SK-N-MC (cell line): ENCODE results near the gene ANTXR2.

Source experiments
- EZH2 ChIP-seq: fragments of 200-600 bp; sonication (generic); IDR thresholded peaks from one replicate; pipeline ENCODE4 v1.6.1; 2017; ENCODE audit warnings: antibody characterized with exemption
- FOXP2 ChIP-seq: optimal IDR thresholded peaks from 2 replicates; pipeline ENCODE3; 2011; ENCODE audit warnings: mild to moderate bottlenecking, moderate library complexity; ENCODE audit not compliant: insufficient read depth; ENCODE audit errors: extremely low read length, control extremely low read depth
- POLR2AphosphoS5 ChIP-seq: IDR thresholded peaks from 2 replicates; pipeline ENCODE4 v1.6.1; 2012; ENCODE audit warnings: mild to moderate bottlenecking, low read depth, low read length, borderline replicate concordance

DNA sequence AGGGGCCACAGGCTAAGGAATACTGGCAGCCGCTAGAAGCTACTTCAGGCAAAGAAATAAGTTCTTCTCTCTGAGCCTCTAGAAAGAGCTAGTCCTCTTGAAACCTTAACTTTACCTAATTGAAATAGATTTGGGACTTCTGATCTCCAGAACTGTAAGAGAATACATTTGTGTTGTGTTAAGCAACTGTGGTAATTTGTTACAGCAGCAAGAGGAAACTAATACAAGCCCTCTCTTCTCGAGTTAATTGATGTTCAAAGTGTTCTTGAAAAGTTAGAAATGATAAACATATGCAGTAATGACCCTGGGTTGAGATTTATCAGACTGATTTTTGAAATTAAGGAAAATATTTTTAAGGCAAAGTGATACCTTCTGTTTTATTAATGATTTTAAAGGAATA, 172.8 kb downstream of the ANTXR2 start:
- TF ChIP-seq EZH2 (no peak), FOXP2 (no peak), POLR2AphosphoS5 (no peak)
